DND-41 (cell line): ENCODE results near the gene SLC16A12.
A peak's percentile ranks its signal among the peaks of the same experiment; 100 is the strongest.
"Not testable (repeated sequence)": the region's sequence is repeated elsewhere in the genome, so short reads cannot be mapped to it uniquely, and the experiment has no call there.

Experiments
- ATAC-seq: fragments of 200-7000 bp; cut with Tn5 transposase; 3 replicates; pipeline ENCODE4 v1.9.1; 2021; ENCODE audit warnings: low read depth; ENCODE audit not compliant: insufficient read depth
- DNase-seq: peaks from one replicate; pipeline ENCODE4 v3.0.0-alpha.2; 2020
- H2AFZ ChIP-seq: 2 replicates; pipeline ENCODE4 v1.6.0; 2012; ENCODE audit warnings: low read depth, low read length
- H3K27ac ChIP-seq: 2 replicates; pipeline ENCODE4 v1.5.1; 2012; ENCODE audit warnings: low read length, inconsistent platforms
- H3K27me3 ChIP-seq: fragments of 200-600 bp; sonication (generic); 2 replicates; pipeline ENCODE4 v1.6.0; 2012; ENCODE audit warnings: low read length, mild to moderate bottlenecking, inconsistent platforms; ENCODE audit not compliant: insufficient read depth, poor library complexity
- H3K36me3 ChIP-seq: 2 replicates; pipeline ENCODE4 v1.5.1; 2012; ENCODE audit warnings: low read length, inconsistent platforms; ENCODE audit not compliant: insufficient read depth
- H3K4me1 ChIP-seq: 2 replicates; pipeline ENCODE4 v1.5.1; 2012; ENCODE audit warnings: mild to moderate bottlenecking, low read length; ENCODE audit not compliant: insufficient read depth
- H3K4me2 ChIP-seq: 2 replicates; pipeline ENCODE4 v1.6.0; 2012; ENCODE audit warnings: mild to moderate bottlenecking, moderate library complexity, low read length, inconsistent platforms; ENCODE audit not compliant: insufficient read depth
- H3K4me3 ChIP-seq, 2 experiments: fragments of 200-600 bp in 1 of 2; shearing (Covaris generic) in 1 of 2; 2 replicates each; pipeline ENCODE4 v1.5.1; 2012 to 2016; ENCODE audit warnings: inconsistent platforms in 2 of 2, low read length in 2 of 2, mild to moderate bottlenecking in 2 of 2, low read depth in 1 of 2, moderate library complexity in 1 of 2
- H3K79me2 ChIP-seq: 2 replicates; pipeline ENCODE4 v1.6.0; 2012; ENCODE audit warnings: low read length, inconsistent platforms; ENCODE audit not compliant: insufficient read depth
- H3K9ac ChIP-seq: 2 replicates; pipeline ENCODE4 v1.6.0; 2012; ENCODE audit warnings: low read depth, mild to moderate bottlenecking, inconsistent platforms, low read length, moderate library complexity
- H3K9me3 ChIP-seq: 2 replicates; pipeline ENCODE4 v1.5.1; 2012; ENCODE audit warnings: low read length, moderate library complexity, mild to moderate bottlenecking, inconsistent platforms; ENCODE audit not compliant: insufficient read depth, severe bottlenecking
- H4K20me1 ChIP-seq: 2 replicates; pipeline ENCODE4 v1.6.0; 2012; ENCODE audit warnings: low read length; ENCODE audit not compliant: insufficient read depth
- EZH2 ChIP-seq: IDR thresholded peaks from 3 replicates; pipeline ENCODE4 v1.6.1; 2012; ENCODE audit warnings: borderline replicate concordance, low read depth, mild to moderate bottlenecking, moderate library complexity, low read length, inconsistent platforms; ENCODE audit not compliant: severe bottlenecking
- TF ChIP-seq, protein P1 (sequence below): IDR thresholded peaks from 2 replicates; pipeline ENCODE4 v1.5.1; 2012; ENCODE audit warnings: borderline replicate concordance, low read length, moderate library complexity, mild to moderate bottlenecking; ENCODE audit not compliant: poor library complexity, severe bottlenecking; ENCODE audit errors: extremely low read depth

SLC16A12 gene

GRCh38 chr10:89534826-89535166, 598 bp downstream of the SLC16A12 start:
- Histone ChIP-seq H3K9ac (no peak overlapping the region), H3K9me3 (no peaks in the 10 kb centered on the region), H3K27me3 (peaks cover 2% of the 10 kb centered on the region), H3K36me3 (no peaks in the 10 kb centered on the region), H2AFZ (no peak overlapping the region), H3K4me2 (no peak overlapping the region), H4K20me1 (no peaks in the 10 kb centered on the region), H3K4me1 (no peaks in the 10 kb centered on the region), H3K27ac (no peak overlapping the region), H3K4me3 (no peak overlapping the region), H3K79me2 (no peaks in the 10 kb centered on the region)
- no peak for ATAC-seq
- TF ChIP-seq EZH2: no peak
- TF ChIP-seq, protein P1, sequence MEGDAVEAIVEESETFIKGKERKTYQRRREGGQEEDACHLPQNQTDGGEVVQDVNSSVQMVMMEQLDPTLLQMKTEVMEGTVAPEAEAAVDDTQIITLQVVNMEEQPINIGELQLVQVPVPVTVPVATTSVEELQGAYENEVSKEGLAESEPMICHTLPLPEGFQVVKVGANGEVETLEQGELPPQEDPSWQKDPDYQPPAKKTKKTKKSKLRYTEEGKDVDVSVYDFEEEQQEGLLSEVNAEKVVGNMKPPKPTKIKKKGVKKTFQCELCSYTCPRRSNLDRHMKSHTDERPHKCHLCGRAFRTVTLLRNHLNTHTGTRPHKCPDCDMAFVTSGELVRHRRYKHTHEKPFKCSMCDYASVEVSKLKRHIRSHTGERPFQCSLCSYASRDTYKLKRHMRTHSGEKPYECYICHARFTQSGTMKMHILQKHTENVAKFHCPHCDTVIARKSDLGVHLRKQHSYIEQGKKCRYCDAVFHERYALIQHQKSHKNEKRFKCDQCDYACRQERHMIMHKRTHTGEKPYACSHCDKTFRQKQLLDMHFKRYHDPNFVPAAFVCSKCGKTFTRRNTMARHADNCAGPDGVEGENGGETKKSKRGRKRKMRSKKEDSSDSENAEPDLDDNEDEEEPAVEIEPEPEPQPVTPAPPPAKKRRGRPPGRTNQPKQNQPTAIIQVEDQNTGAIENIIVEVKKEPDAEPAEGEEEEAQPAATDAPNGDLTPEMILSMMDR: no peak
- DNase-seq: no peak

- no peak overlapping the region for H3K4me2 ChIP-seq
- H3K4me3 ChIP-seq: no peak overlapping the region
- DNase-seq (no peak), ATAC-seq (no peak)
- TF ChIP-seq EZH2: no peak
- TF ChIP-seq, protein P1: no peak
- no peak overlapping the region for H3K27ac ChIP-seq
- peaks cover 3% of the 10 kb centered on the region for H3K27me3 ChIP-seq
- H3K79me2 ChIP-seq: no peaks in the 10 kb centered on the region
- H4K20me1 ChIP-seq: no peaks in the 10 kb centered on the region
- no peak overlapping the region for H2AFZ ChIP-seq
- H3K36me3 ChIP-seq: no peaks in the 10 kb centered on the region
- no peak overlapping the region for H3K9ac ChIP-seq
- H3K9me3 ChIP-seq: no peaks in the 10 kb centered on the region
- H3K4me1 ChIP-seq: no peaks in the 10 kb centered on the region
These were observed 2.9 kb downstream of the SLC16A12 start for GRCh38 chr10:89532476-89532875.

DNA sequence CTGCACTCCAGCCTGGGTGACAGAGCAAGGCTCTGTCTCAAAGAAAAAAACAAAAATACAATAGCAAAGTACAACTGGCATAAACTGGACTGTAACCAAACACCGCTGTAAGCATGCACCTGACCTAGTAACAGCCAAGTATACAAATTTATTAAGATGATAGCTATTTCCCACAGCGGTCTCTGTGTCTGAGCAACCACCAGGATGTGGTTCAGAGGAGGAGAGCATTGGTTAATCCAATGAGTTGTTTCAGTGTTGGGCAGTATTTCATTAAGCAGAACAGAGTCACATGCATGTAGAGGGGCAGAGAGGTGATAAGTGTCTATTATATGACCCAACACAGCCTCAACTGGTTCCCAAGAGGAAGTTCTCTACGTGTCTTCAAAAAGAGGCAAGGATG, 4.0 kb downstream of the SLC16A12 start:
- Histone ChIP-seq H3K4me1 (no peaks in the 10 kb centered on the region), H3K9me3 (no peaks in the 10 kb centered on the region), H4K20me1 (no peaks in the 10 kb centered on the region), H3K9ac (no peak overlapping the region), H3K36me3 (no peaks in the 10 kb centered on the region), H3K4me2 (no peak overlapping the region), H3K27me3 (peaks cover 3% of the 10 kb centered on the region), H3K27ac (no peak overlapping the region), H3K4me3 (no peak overlapping the region), H3K79me2 (no peaks in the 10 kb centered on the region), H2AFZ (no peak overlapping the region)
- TF ChIP-seq, protein P1: no peak
- TF ChIP-seq EZH2: no peak
- DNase-seq (no peak), ATAC-seq (peak; percentile 48; the same call in 1 of the 3 replicates)

DNA sequence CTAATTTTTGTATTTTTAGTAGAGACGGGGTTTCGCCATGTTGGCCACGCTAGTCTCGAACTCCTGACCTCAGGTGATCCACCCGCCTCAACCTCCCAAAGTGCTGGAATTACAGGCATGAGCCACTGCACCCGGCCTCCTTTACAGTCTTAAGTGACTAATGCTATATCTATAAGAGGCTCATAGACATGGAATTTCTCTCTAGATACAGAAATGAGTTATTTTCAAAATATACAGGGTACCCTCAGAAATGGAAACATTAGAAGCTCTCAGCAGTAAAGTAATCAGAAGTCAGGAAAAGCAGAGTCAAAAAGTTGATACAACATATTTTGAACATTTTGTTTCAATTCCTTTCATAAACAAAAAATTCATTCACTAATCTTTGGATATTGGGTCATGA, 5.7 kb downstream of the SLC16A12 start:
- DNase-seq, ATAC-seq, H3K79me2 ChIP-seq, H4K20me1 ChIP-seq, H3K9me3 ChIP-seq, H3K4me1 ChIP-seq, H3K4me3 ChIP-seq, H2AFZ ChIP-seq, H3K4me2 ChIP-seq, H3K36me3 ChIP-seq, H3K9ac ChIP-seq, H3K27me3 ChIP-seq, H3K27ac ChIP-seq: not testable (repeated sequence)
